ENCODE measurements around the gene GPATCH8.

The GPATCH8 gene

DNA sequence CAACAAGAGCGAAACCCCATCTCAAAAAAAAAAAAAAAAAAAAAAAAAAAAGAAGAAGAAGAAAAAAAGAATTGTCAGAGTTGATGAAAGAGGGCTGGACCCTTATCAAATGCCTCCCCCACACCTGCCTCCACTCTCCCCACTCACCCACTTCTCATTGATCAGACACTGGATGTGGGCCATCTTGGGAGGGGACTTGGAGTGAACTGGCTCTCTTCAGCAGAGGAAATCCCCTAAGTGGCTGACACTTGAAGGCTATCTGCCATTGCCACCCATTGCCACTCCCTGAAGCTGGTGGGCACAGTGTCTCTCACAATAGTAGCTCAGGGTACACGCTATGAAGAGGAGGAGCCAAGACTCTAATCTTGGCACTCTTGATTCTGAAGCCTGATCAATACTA is 115.4 kb downstream of the GPATCH8 start:
- H3K4me1 ChIP-seq (ENCODE audit: insufficient read depth, low read length, poor library complexity, severe bottlenecking), result peaks cover 20% of the 10 kb centered on the region
- no peaks in the 10 kb centered on the region for H3K9me3 ChIP-seq (ENCODE audit: insufficient read depth, low read depth, low read length)
- no peak overlapping the region for H2AFZ ChIP-seq (ENCODE audit: low read length)
- no peak overlapping the region for H3K4me3 ChIP-seq (ENCODE audit: low read length, poor library complexity, severe bottlenecking)
- H3K27me3 ChIP-seq (ENCODE audit: insufficient read depth, low read length, poor library complexity, severe bottlenecking), result no peaks in the 10 kb centered on the region
- H3K4me2 ChIP-seq (ENCODE audit: low read depth, low read length, poor library complexity, severe bottlenecking), result no peak overlapping the region
- no peak overlapping the region for H3K9ac ChIP-seq (ENCODE audit: low read depth, low read length, poor library complexity, severe bottlenecking)
- no peaks in the 10 kb centered on the region for H4K20me1 ChIP-seq (ENCODE audit: insufficient read depth, low read length, poor library complexity, severe bottlenecking)
- H3K36me3 ChIP-seq (ENCODE audit: insufficient read depth, low read length), result no peaks in the 10 kb centered on the region
- no peaks in the 10 kb centered on the region for H3K9me2 ChIP-seq (replicated peaks; ENCODE audit: low read depth, low read length)
- no peaks in the 10 kb centered on the region for H3F3A ChIP-seq (ENCODE audit: low read depth)
- no peaks in the 10 kb centered on the region for H3K79me2 ChIP-seq (ENCODE audit: insufficient read depth, low read length)
- TF ChIP-seq, protein P1, sequence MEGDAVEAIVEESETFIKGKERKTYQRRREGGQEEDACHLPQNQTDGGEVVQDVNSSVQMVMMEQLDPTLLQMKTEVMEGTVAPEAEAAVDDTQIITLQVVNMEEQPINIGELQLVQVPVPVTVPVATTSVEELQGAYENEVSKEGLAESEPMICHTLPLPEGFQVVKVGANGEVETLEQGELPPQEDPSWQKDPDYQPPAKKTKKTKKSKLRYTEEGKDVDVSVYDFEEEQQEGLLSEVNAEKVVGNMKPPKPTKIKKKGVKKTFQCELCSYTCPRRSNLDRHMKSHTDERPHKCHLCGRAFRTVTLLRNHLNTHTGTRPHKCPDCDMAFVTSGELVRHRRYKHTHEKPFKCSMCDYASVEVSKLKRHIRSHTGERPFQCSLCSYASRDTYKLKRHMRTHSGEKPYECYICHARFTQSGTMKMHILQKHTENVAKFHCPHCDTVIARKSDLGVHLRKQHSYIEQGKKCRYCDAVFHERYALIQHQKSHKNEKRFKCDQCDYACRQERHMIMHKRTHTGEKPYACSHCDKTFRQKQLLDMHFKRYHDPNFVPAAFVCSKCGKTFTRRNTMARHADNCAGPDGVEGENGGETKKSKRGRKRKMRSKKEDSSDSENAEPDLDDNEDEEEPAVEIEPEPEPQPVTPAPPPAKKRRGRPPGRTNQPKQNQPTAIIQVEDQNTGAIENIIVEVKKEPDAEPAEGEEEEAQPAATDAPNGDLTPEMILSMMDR (conservative IDR thresholded peaks at IDR 0.05; ENCODE audit: low read length), result no peak
- no peak for TF ChIP-seq EZH2phosphoT487 (IDR thresholded peaks at IDR 0.05; ENCODE audit: borderline replicate concordance)

DNA sequence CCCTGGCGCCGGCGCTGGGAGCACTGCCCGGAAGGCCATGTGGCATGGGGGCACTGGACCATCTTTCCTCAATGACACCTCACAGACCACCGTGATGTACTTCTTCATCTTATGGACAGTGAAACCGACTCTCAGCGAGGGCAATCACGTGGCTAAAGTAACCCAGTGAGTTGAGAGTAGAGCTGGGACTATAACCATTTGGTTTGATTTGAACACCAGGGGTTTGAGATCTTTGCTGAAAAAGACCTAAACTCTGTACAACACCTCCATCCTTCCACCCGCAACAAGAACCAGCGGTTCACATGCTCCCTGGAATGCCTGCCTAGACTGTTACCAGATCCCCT is 117.1 kb downstream of the GPATCH8 start:
- Histone ChIP-seq H4K20me1 (ENCODE audit: insufficient read depth, low read length, poor library complexity, severe bottlenecking) (no peaks in the 10 kb centered on the region), H3K4me3 (ENCODE audit: low read length, poor library complexity, severe bottlenecking) (no peak overlapping the region), H3K27me3 (ENCODE audit: insufficient read depth, low read length, poor library complexity, severe bottlenecking) (no peaks in the 10 kb centered on the region), H3K36me3 (ENCODE audit: insufficient read depth, low read length) (no peaks in the 10 kb centered on the region), H3K4me1 (ENCODE audit: insufficient read depth, low read length, poor library complexity, severe bottlenecking) (peaks cover 20% of the 10 kb centered on the region), H3K9me2 (replicated peaks; ENCODE audit: low read depth, low read length) (no peaks in the 10 kb centered on the region), H3K9me3 (ENCODE audit: insufficient read depth, low read depth, low read length) (no peaks in the 10 kb centered on the region), H3F3A (ENCODE audit: low read depth) (no peaks in the 10 kb centered on the region), H2AFZ (ENCODE audit: low read length) (no peak overlapping the region), H3K9ac (ENCODE audit: low read depth, low read length, poor library complexity, severe bottlenecking) (no peak overlapping the region), H3K4me2 (ENCODE audit: low read depth, low read length, poor library complexity, severe bottlenecking) (no peak overlapping the region), H3K79me2 (ENCODE audit: insufficient read depth, low read length) (no peaks in the 10 kb centered on the region)
- no peak for TF ChIP-seq EZH2phosphoT487 (IDR thresholded peaks at IDR 0.05; ENCODE audit: borderline replicate concordance)
- TF ChIP-seq, protein P1 (conservative IDR thresholded peaks at IDR 0.05; ENCODE audit: low read length), result no peak

DNA sequence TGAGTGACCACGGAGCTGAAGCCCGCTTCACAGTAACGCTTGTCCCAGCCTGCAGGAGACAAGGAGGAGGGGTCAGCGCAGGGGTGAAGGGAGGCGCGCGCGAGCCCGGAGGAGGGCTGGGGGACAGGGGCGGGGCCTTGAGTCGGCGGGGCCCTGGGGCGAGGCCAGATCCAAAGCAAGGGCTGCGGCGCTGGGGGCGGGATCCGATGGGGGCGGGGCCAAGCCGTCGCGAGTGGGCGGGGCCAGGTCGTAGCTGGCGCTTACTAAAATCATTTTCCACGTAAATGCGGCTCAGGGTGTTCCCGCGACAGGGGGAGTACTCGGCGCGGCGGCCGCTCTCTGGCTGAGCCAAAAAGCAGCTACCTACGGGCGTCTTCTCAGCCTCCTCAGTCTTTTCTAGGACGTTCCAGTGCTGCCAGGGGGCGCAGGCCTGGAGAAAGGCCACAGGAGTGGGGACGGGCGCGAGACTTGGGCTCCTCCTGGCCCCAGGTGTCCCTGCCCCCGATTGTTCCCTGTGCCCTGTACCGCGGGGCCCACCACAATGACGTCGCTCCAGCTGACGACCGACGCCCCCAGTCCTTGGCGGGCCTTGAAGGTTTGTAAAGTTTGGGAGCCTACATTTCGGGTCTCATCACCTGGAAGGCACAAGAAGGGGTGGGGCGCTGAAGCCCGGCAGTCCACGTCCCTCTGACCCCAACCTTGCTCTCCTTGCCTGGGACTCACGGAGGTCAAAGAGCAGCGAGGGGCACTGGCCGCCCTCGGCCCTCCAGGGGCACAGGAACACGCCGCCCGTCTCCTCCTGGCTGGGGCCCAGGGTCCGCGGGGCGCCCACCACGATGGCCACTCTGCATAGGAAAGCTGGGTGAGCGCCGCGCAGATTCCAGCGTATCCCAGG is 117.7 kb downstream of the GPATCH8 start:
- H3K9me2 ChIP-seq (replicated peaks; ENCODE audit: low read depth, low read length), result no peaks in the 10 kb centered on the region
- no peaks in the 10 kb centered on the region for H3K36me3 ChIP-seq (ENCODE audit: insufficient read depth, low read length)
- H3K4me2 ChIP-seq (ENCODE audit: low read depth, low read length, poor library complexity, severe bottlenecking), result no peak overlapping the region
- no peak overlapping the region for H3K9ac ChIP-seq (ENCODE audit: low read depth, low read length, poor library complexity, severe bottlenecking)
- H4K20me1 ChIP-seq (ENCODE audit: insufficient read depth, low read length, poor library complexity, severe bottlenecking), result no peaks in the 10 kb centered on the region
- no peak overlapping the region for H3K4me3 ChIP-seq (ENCODE audit: low read length, poor library complexity, severe bottlenecking)
- no peaks in the 10 kb centered on the region for H3K79me2 ChIP-seq (ENCODE audit: insufficient read depth, low read length)
- no peak overlapping the region for H2AFZ ChIP-seq (ENCODE audit: low read length)
- H3F3A ChIP-seq (ENCODE audit: low read depth), result no peaks in the 10 kb centered on the region
- no peaks in the 10 kb centered on the region for H3K9me3 ChIP-seq (ENCODE audit: insufficient read depth, low read depth, low read length)
- no peaks in the 10 kb centered on the region for H3K27me3 ChIP-seq (ENCODE audit: insufficient read depth, low read length, poor library complexity, severe bottlenecking)
- TF ChIP-seq, protein P1 (conservative IDR thresholded peaks at IDR 0.05; ENCODE audit: low read length), result no peak
- TF ChIP-seq EZH2phosphoT487 (IDR thresholded peaks at IDR 0.05; ENCODE audit: borderline replicate concordance), result no peak
- peaks cover 17% of the 10 kb centered on the region for H3K4me1 ChIP-seq (ENCODE audit: insufficient read depth, low read length, poor library complexity, severe bottlenecking)
